A549 (cell line): ENCODE results near the gene EPYC.

Experiments
- CEBPB ChIP-seq, 2 experiments: fragments of >200 bp in 1 of 2; sonication (Bioruptor Twin) in 1 of 2; formaldehyde crosslinking in 1 of 2; IDR thresholded peaks; 2 replicates each; pipeline ENCODE4 v1.6.1; 2012 to 2016
- CTCF ChIP-seq: fragments of >200 bp; sonication (Bioruptor Twin); formaldehyde crosslinking; IDR thresholded peaks from 3 replicates; pipeline ENCODE4 v1.5.1; 2016
- EHMT2 ChIP-seq: fragments of 200-600 bp; sonication (generic); IDR thresholded peaks from 2 replicates; pipeline ENCODE4 v1.6.1; 2016; ENCODE audit warnings: antibody characterized with exemption, low read depth, mild to moderate bottlenecking, moderate library complexity
- MAX ChIP-seq: IDR thresholded peaks from 2 replicates; pipeline ENCODE4 v1.6.1; 2012
- PHF8 ChIP-seq: fragments of 200-600 bp; sonication (generic); IDR thresholded peaks from 2 replicates; pipeline ENCODE4 v1.6.1; 2016; ENCODE audit warnings: low read depth, mild to moderate bottlenecking, antibody characterized with exemption, moderate library complexity, borderline replicate concordance
- POLR2A ChIP-seq: IDR thresholded peaks from 2 replicates; pipeline ENCODE4 v1.6.1; 2012; ENCODE audit warnings: mild to moderate bottlenecking, low read length
- RCOR1 ChIP-seq: fragments of 150-350 bp; IDR thresholded peaks from 2 replicates; pipeline ENCODE4 v1.6.1; 2014; ENCODE audit warnings: antibody characterized with exemption, low read length, low read depth

GRCh38 chr12:90915353-90915752 is 89.4 kb downstream of the EPYC start:
- TF ChIP-seq MAX (no peak), CEBPB (IDR thresholded peaks at IDR 0.05) (no peak), CTCF (no peak), RCOR1 (no peak), POLR2A (no peak), PHF8 (no peak), EHMT2 (no peak)
